ENCODE measurements around the gene ARMC5. TPM values are rescaled to one million over a fixed set of nuclear protein-coding genes. Genes with fewer than 3 reads are reported as not detected.
"Not testable (repeated sequence)": the region's sequence is repeated elsewhere in the genome, so short reads cannot be mapped to it uniquely, and the experiment has no call there.

The ARMC5 gene
- polyA plus RNA-seq, 6 donors from 2014 or later = 4.2 to 8.2 (median 6.1) TPM

GRCh38 chr16:31491778-31492418, 32.6 kb downstream of the ARMC5 start:
- Mint-ChIP-seq H3K4me1 (peaks cover 7 to 15% (median 12%) of the 10 kb centered on the region in 3 donors), H3K9me3 (no peaks in the 10 kb centered on the region), H3K4me3 (peak overlapping the region in 1 of 8 donors; percentile 21), H3K36me3 (peaks cover 4 to 13% of the 10 kb centered on the region in 2 donors), H3K27me3 (no peaks in the 10 kb centered on the region), H3K27ac (peak overlapping the region in 2 of 6 donors; percentile 61 to 78)
- no peak for DNase-seq
- ATAC-seq (ENCODE audit: low read depth in 2 of 2) = no peak

GRCh38 chr16:31493506-31494125, 34.3 kb downstream of the ARMC5 start:
- no peaks in the 10 kb centered on the region for H3K27me3 Mint-ChIP-seq

GRCh38 chr16:31496670-31497069, 37.4 kb downstream of the ARMC5 start:
- Mint-ChIP-seq H3K4me1 (peaks cover 3 to 22% (median 19%) of the 10 kb centered on the region in 3 donors), H3K9me3 (no peaks in the 10 kb centered on the region), H3K4me3 (no peak overlapping the region), H3K27me3 (no peaks in the 10 kb centered on the region), H3K27ac (no peak overlapping the region), H3K36me3 (peaks cover 4 to 31% of the 10 kb centered on the region in 2 donors)
- ATAC-seq (ENCODE audit: low read depth in 2 of 2) (no peak), DNase-seq (no peak)

More at GRCh38 chr16:31493506-31494125, 34.3 kb downstream of the ARMC5 start:
- Mint-ChIP-seq H3K36me3 (peaks cover 4 to 28% of the 10 kb centered on the region in 2 donors), H3K4me1 (peaks cover 7 to 21% (median 10%) of the 10 kb centered on the region in 3 donors), H3K27ac (peak overlapping the region in 1 of 6 donors; percentile 70), H3K9me3 (no peaks in the 10 kb centered on the region), H3K4me3 (no peak overlapping the region)
- no peak for DNase-seq
- ATAC-seq (ENCODE audit: low read depth in 2 of 2) = no peak

- Mint-ChIP-seq H3K4me1 (peaks cover 7 to 19% (median 16%) of the 10 kb centered on the region in 3 donors), H3K9me3 (no peaks in the 10 kb centered on the region), H3K4me3 (no peak overlapping the region), H3K36me3 (peaks cover 0 to 19% of the 10 kb centered on the region in 2 donors), H3K27me3 (no peaks in the 10 kb centered on the region), H3K27ac (peak overlapping the region in 1 of 6 donors; percentile 66)
- DNase-seq (no peak), ATAC-seq (ENCODE audit: low read depth in 2 of 2) (no peak)
These were observed 39.2 kb downstream of the ARMC5 start for GRCh38 chr16:31498493-31498892.

GRCh38 chr16:31499928-31500327, 40.6 kb downstream of the ARMC5 start:
- H3K27ac Mint-ChIP-seq = no peak overlapping the region
- peaks cover 21 to 32% (median 21%) of the 10 kb centered on the region in 3 donors for H3K4me1 Mint-ChIP-seq
- DNase-seq = no peak
- peak overlapping the region in 1 of 8 donors; percentile 35 for H3K4me3 Mint-ChIP-seq
- ATAC-seq (ENCODE audit: low read depth in 2 of 2) = no peak
- H3K27me3 Mint-ChIP-seq = no peaks in the 10 kb centered on the region
- H3K9me3 Mint-ChIP-seq = no peaks in the 10 kb centered on the region
- H3K36me3 Mint-ChIP-seq = peaks cover 0 to 18% of the 10 kb centered on the region in 2 donors

- Mint-ChIP-seq H3K4me1 (peaks cover 31 to 44% (median 35%) of the 10 kb centered on the region in 3 donors), H3K27ac (peak overlapping the region in 2 of 6 donors; percentile 5 to 8), H3K36me3 (peaks cover 0 to 18% of the 10 kb centered on the region in 2 donors), H3K4me3 (peak overlapping the region in 1 of 8 donors; percentile 42), H3K9me3 (no peaks in the 10 kb centered on the region), H3K27me3 (no peaks in the 10 kb centered on the region)
- ATAC-seq (ENCODE audit: low read depth in 2 of 2) (no peak), DNase-seq (no peak)
These were observed 42.1 kb downstream of the ARMC5 start for GRCh38 chr16:31501226-31501965.

GRCh38 chr16:31501966-31502348, 42.7 kb downstream of the ARMC5 start:
- ATAC-seq (ENCODE audit: low read depth in 2 of 2) = no peak
- Mint-ChIP-seq H3K27me3 (no peaks in the 10 kb centered on the region), H3K9me3 (no peaks in the 10 kb centered on the region), H3K27ac (peak overlapping the region in 2 of 6 donors; percentile 5 to 8), H3K4me3 (no peak overlapping the region), H3K4me1 (peaks cover 32 to 49% (median 39%) of the 10 kb centered on the region in 3 donors), H3K36me3 (peaks cover 0 to 18% of the 10 kb centered on the region in 2 donors)
- no peak for DNase-seq

- no peak for DNase-seq
These were observed 43.7 kb downstream of the ARMC5 start for GRCh38 chr16:31502981-31503380.

GRCh38 chr16:31503555-31503954, 44.3 kb downstream of the ARMC5 start:
- peaks cover 31 to 52% (median 49%) of the 10 kb centered on the region in 3 donors for H3K4me1 Mint-ChIP-seq
- not testable (repeated sequence) for H3K27me3 Mint-ChIP-seq; DNase-seq; ATAC-seq (ENCODE audit: low read depth in 2 of 2); H3K27ac Mint-ChIP-seq; H3K36me3 Mint-ChIP-seq; H3K4me3 Mint-ChIP-seq; H3K9me3 Mint-ChIP-seq

More at GRCh38 chr16:31502981-31503380, 43.7 kb downstream of the ARMC5 start:
- no peaks in the 10 kb centered on the region for H3K9me3 Mint-ChIP-seq
- no peak overlapping the region for H3K4me3 Mint-ChIP-seq
- peaks cover 34 to 50% (median 48%) of the 10 kb centered on the region in 3 donors for H3K4me1 Mint-ChIP-seq
- peaks cover 0 to 9% of the 10 kb centered on the region in 2 donors for H3K36me3 Mint-ChIP-seq
- H3K27ac Mint-ChIP-seq = peak overlapping the region in 1 of 6 donors; percentile 22
- ATAC-seq (ENCODE audit: low read depth in 2 of 2) = no peak
- H3K27me3 Mint-ChIP-seq = no peaks in the 10 kb centered on the region

- no peaks in the 10 kb centered on the region for H3K9me3 Mint-ChIP-seq
- DNase-seq (no peak), ATAC-seq (ENCODE audit: low read depth in 2 of 2) (no peak)
- H3K27ac Mint-ChIP-seq = peak overlapping the region in 4 of 6 donors; percentile 28 to 83 (median 68)
- H3K36me3 Mint-ChIP-seq = no peaks in the 10 kb centered on the region
- no peaks in the 10 kb centered on the region for H3K27me3 Mint-ChIP-seq
- H3K4me3 Mint-ChIP-seq = peak overlapping the region in 1 of 8 donors; percentile 99
- H3K4me1 Mint-ChIP-seq = peaks cover 33 to 58% (median 55%) of the 10 kb centered on the region in 3 donors
These were observed 44.9 kb downstream of the ARMC5 start for GRCh38 chr16:31504159-31504558.

- no peak for ATAC-seq (ENCODE audit: low read depth in 2 of 2)
- H3K4me3 Mint-ChIP-seq = peak overlapping the region in 1 of 8 donors; percentile 99
- no peaks in the 10 kb centered on the region for H3K36me3 Mint-ChIP-seq
- peaks cover 39 to 69% (median 65%) of the 10 kb centered on the region in 3 donors for H3K4me1 Mint-ChIP-seq
- DNase-seq = no peak
- no peaks in the 10 kb centered on the region for H3K9me3 Mint-ChIP-seq
- no peaks in the 10 kb centered on the region for H3K27me3 Mint-ChIP-seq
- peak overlapping the region; percentile 48 to 88 (median 76) for H3K27ac Mint-ChIP-seq
These were observed 46.2 kb downstream of the ARMC5 start for GRCh38 chr16:31505483-31505882.

- no peak for DNase-seq
- peak overlapping the region; percentile 89 to 99 (median 95) for H3K4me3 Mint-ChIP-seq
- peaks cover 0 to 1% (median 0%) of the 10 kb centered on the region in 7 donors for H3K9me3 Mint-ChIP-seq
- ATAC-seq (ENCODE audit: low read depth in 2 of 2) = peak; percentile 5 to 12
- peaks cover 39 to 70% (median 62%) of the 10 kb centered on the region in 3 donors for H3K4me1 Mint-ChIP-seq
- H3K36me3 Mint-ChIP-seq = no peaks in the 10 kb centered on the region
- H3K27ac Mint-ChIP-seq = peak overlapping the region; percentile 42 to 97 (median 90)
- H3K27me3 Mint-ChIP-seq = no peaks in the 10 kb centered on the region
These were observed 48.3 kb downstream of the ARMC5 start for GRCh38 chr16:31507617-31507928.

- Mint-ChIP-seq H3K4me3 (peak within 1 kb of the TSS; percentile 89 to 99 (median 95)), H3K27ac (peak within 1 kb of the TSS; percentile 88 to 97 (median 96)), H3K27me3 (no peaks in the 10 kb centered on the region), H3K9me3 (peaks cover 0 to 3% (median 0%) of the 10 kb centered on the region in 7 donors), H3K36me3 (no peaks in the 10 kb centered on the region), H3K4me1 (peaks cover 39 to 67% (median 66%) of the 10 kb centered on the region in 3 donors)
- ATAC-seq (ENCODE audit: low read depth in 2 of 2) (peak; percentile 85 to 91), DNase-seq (peak; percentile 79)
These were observed 48.8 kb downstream of the ARMC5 start, which contains the start of gene RUSF1 for GRCh38 chr16:31507929-31508705. RUSF1 (minus strand) TSS chr16:31508391; CDS start chr16:31508373, 18 bp downstream.

All from naive B cell (primary cell).